ENCODE measurements around the gene FOXRED1. TPM values are rescaled to one million over a fixed set of nuclear protein-coding genes. Genes with fewer than 3 reads are reported as not detected.

The FOXRED1 gene
- 22.1 to 24.3 TPM (median 22.7 TPM) in 5 replicates for total RNA-seq (2022; extraction: Qiagen RNA extraction)

GRCh38 chr11:126268708-126269579 is at the start of gene FOXRED1, which contains the start of gene SRPRA:
Gene FOXRED1 (plus strand): TSS chr11:126269154. CDS start chr11:126269207, 53 bp downstream.
Gene SRPRA (minus strand): TSS chr11:126268895. CDS start chr11:126268804, 91 bp downstream.

GRCh38 chr11:126282736-126283591 is 14.0 kb downstream of the FOXRED1 start, which contains the start of gene TIRAP:
Gene TIRAP (plus strand): TSS chr11:126283093. CDS start chr11:126290895, 7,802 bp downstream.

GRCh38 chr11:126303623-126304456 is 34.9 kb downstream of the FOXRED1 start, which contains the start of gene DCPS:
Gene DCPS (plus strand): TSS chr11:126304060. CDS start chr11:126304081, 21 bp downstream.

Other genes with a start within 250 kb of the FOXRED1 start
- gene CDON, start 206.3 kb upstream of the FOXRED1 start, total RNA-seq (2022; extraction: Qiagen RNA extraction) = 1.6 to 2.5 TPM (median 2.0 TPM) in 5 replicates
- gene RPUSD4, start 57.5 kb upstream of the FOXRED1 start, total RNA-seq (2022; extraction: Qiagen RNA extraction) = 16.3 to 18.3 TPM (median 17.0 TPM) in 5 replicates
- gene FAM118B, start 57.4 kb upstream of the FOXRED1 start, total RNA-seq (2022; extraction: Qiagen RNA extraction) = 14.4 to 18.4 TPM (median 15.8 TPM) in 5 replicates
- 57.3 to 65.2 TPM (median 59.8 TPM) in 5 replicates for gene SRPRA, start 259 bp upstream of the FOXRED1 start, total RNA-seq (2022; extraction: Qiagen RNA extraction)
- 5.4 to 7.3 TPM (median 6.2 TPM) in 5 replicates for gene TIRAP, start 13.9 kb downstream of the FOXRED1 start, total RNA-seq (2022; extraction: Qiagen RNA extraction)
- gene DCPS, start 34.9 kb downstream of the FOXRED1 start, total RNA-seq (2022; extraction: Qiagen RNA extraction) = 17.3 to 18.5 TPM (median 17.5 TPM) in 5 replicates
- gene ST3GAL4, start 86.5 kb downstream of the FOXRED1 start, total RNA-seq (2022; extraction: Qiagen RNA extraction) = 28.3 to 31.3 TPM (median 28.9 TPM) in 5 replicates

Measured in A549 treated with Hydrocortisone at 1 μM for 4 hours (cell line).